GM18861 (cell line): ENCODE measurements around the gene APOL5.
"Not testable (repeated sequence)": the region's sequence is repeated elsewhere in the genome, so short reads cannot be mapped to it uniquely, and the experiment has no call there.

Experiments
- ATAC-seq: cut with Tn5 transposase; IDR thresholded peaks from one replicate; pipeline ENCODE4 v1.9.1; 2021; ENCODE audit not compliant: unreplicated experiment

The APOL5 gene, protein sequence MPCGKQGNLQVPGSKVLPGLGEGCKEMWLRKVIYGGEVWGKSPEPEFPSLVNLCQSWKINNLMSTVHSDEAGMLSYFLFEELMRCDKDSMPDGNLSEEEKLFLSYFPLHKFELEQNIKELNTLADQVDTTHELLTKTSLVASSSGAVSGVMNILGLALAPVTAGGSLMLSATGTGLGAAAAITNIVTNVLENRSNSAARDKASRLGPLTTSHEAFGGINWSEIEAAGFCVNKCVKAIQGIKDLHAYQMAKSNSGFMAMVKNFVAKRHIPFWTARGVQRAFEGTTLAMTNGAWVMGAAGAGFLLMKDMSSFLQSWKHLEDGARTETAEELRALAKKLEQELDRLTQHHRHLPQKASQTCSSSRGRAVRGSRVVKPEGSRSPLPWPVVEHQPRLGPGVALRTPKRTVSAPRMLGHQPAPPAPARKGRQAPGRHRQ

DNA sequence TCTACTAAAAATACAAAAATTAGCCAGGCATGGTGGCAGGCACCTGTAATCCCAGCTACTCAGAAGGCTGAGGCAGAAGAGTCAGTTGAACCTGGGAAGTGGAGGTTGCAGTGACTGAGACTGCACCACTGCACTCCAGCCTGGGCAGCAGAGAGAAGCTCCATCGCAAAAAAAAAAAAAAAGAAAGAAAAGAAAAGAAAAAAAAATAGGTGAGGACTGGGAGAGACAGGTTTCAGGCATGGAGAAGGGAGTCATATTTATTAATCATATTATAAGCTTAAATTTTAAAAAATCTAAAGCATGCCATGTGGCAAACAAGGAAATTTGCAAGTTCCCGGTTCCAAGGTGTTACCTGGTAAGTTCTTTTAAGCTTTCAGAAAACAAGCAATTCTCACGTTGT lies at the start of gene APOL5:
Gene APOL5 (plus strand): TSS at position 301 of the 400 bp plus-strand sequence. CDS start 0 bp downstream, at position 301.
- no peak for ATAC-seq

DNA sequence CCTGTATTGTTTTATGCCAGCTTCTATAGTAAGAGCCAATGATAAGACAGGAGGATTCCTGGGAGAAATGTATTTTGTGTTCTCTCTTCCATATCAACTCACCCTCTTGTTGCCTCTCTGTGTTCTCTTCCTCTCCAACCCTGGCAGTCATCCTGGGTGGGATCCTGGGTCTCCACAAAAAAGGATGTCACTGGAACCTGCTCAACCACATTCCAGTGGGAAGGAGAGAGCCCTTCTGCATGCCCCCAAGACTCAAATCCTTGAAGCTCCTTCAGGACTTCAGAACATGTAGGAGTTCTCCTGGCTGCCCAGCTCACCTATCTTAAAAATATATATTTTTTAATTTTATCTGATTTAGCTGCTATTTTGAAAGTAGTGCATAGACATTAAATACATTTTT lies 43.3 kb upstream of the APOL5 start:
- no peak for ATAC-seq

DNA sequence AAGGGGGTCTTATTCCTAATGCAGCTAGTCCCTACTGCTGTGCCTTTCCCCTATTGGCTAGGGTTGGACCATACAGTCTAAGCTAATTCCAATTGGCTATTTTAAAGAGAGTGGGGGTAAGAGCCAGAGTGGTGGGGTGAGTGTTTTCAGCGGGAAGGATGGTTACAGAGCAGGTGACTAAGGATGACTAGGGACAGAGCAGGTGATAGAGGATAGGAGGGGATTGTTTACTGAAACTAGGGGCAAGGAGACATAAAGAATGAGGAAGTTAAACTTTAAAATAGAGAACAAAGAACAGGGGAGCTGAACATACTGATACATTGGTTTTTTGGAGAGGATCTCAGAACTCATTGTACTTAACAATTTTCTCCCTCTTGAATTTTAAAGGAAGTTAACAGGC lies 41.6 kb upstream of the APOL5 start:
- not testable (repeated sequence) for ATAC-seq

DNA sequence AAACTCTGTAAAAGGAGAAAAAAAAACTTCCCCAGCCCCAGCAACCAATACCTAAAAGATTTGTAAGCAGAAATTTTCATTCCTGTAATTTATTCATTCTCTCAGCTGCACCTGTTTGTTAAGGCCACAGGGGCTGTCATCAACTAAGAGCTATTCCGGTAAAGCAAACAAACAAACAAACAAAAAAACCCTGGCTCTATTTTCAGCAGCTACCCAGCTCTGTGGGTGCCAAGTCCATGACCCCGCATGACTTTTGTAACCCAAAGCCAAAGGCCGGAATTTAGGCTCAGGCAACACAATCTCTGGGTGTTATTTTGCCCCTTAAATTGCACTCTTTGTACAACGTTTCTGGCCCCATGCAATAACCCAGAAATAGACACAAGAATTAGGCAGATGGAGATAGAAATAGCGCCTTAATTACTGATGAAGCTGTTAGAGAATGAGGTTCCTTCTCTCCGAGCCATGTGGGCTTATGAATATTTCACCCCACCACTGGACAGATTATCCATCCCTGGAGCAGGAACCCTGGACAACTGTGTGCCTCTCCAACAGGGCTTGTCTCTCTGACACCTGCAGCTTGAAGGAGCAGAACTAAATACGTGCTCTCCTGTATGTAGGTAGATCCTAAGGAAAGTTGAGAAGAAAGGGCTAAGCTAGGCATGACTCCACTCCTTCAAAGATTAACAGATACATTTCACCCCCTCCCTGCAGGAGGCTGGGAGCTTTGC lies 40.0 kb upstream of the APOL5 start:
- ATAC-seq, result no peak

DNA sequence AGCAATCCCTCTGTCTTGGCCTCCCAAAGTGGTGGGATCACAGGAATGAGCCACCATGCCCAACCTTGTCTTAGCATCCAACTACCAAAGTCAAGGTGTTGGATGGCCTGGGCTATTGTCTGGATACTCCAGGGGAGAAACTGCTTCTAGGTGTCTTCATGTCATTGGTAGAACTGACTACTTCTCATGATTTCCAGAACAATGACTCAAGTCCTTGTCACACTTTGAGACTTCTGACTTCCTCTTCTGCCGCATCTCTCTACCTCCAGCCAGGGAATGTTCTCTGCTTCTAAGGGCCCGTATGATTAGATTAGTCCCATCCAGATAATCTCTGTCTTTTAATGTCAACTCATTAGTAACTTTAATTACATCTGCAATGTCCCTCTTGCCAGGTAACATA lies 38.8 kb upstream of the APOL5 start:
- ATAC-seq, result no peak

DNA sequence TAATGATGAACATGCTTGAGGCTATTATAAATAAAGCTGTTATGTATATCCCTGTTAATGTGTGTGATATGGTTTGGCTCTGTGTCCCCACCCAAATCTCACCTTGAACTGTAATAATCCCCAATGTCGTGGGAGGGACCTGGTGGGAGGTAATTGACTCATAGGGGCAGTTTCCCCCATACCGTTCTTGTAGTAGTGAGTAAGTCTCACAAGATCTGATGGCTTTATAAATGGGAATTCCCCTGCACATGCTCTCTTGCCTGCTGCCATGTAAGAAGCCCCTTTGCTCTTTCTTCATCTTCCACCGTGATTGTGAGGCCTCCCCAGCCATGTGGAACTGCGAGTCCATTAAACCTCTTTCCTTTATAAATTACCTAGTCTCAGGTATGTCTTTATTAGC lies 38.2 kb upstream of the APOL5 start:
- not testable (repeated sequence) for ATAC-seq

DNA sequence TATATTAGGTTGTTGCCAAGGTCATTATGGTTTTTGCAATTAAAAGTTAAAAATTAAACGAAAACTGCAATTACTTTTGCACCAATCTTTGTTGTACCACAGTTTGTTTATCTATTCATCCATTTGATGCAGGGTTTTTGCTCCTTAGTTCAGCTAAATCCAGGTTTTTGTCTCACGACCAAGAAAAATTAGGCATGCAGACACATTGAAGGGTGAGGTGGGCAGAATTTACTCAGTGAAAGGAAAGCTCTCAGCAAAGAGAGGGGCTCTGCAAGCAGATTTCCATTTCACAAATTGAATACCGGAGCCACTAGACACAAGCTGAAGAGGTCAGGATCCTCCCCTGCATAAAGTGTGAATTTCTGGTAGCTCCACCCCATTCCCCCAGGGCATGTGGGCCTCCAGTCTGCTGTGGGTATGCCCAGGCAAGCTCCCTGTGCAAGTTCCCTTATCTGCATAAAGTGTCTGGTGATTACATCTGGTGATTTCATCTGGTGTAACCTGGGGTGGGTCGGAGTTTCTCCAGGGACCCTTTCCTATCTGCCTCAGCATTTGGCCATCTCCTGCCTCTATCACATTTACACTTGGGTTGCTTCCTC lies 36.1 kb upstream of the APOL5 start:
- no peak for ATAC-seq

DNA sequence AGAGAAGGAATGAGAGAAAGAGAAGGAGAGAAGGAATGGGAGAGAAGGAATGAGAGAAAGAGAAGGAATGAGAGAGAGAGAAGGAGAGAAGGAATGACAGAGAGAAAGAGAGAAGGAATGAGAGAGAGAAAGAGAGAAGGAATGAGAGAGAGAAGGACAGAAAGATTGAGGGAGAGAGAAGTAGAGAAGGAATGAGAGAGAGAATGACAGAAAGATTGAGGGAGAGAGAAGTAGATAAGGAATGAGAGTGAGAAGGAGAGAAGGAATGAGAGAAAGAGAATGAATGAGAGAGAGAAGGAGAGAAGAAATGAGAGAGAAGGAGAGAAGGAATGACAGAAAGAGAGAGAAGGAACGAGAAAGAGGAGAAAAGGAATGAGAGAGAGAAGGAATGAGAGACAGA lies 34.1 kb upstream of the APOL5 start:
- ATAC-seq, result no peak

DNA sequence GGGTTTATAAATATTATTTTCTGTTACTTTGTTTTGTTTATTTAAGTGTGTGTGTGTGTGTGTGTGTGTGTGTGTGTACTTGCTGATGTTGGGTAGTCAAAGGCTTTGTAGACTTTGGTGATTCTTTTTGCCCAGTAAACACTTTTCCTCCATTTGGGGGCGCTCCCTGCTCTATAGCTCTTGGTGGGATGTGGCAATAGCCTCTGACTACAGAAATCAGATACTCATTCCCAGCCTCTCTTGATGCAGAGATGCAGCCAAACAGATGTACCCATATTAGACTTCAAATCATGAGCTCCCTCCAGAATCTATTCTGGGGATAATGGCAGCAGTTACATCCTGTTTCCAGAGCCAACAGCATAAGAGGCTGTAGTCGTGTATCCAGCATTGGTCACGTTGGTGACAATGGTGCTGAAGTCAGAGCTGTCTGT lies 33.4 kb upstream of the APOL5 start:
- no peak for ATAC-seq

DNA sequence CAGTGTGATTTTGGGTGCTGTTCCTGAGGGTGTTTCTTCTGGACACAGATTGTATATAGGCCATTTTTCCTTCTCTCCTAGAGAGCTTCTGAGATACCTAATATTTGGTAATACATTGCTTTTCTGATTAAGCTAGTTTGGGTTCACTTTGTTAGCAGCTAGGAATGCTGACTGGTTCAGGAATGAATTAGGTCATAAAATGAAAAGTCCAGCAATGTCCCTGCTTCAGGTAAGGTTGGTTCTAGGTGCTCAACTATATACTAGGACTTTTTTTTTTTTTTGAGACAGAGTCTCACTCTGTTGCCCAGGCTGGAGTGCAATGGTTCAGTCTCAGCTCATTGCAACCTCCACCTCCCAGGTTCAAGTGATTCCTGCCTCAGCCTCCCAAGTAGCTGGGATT lies 32.9 kb upstream of the APOL5 start:
- no peak for ATAC-seq

DNA sequence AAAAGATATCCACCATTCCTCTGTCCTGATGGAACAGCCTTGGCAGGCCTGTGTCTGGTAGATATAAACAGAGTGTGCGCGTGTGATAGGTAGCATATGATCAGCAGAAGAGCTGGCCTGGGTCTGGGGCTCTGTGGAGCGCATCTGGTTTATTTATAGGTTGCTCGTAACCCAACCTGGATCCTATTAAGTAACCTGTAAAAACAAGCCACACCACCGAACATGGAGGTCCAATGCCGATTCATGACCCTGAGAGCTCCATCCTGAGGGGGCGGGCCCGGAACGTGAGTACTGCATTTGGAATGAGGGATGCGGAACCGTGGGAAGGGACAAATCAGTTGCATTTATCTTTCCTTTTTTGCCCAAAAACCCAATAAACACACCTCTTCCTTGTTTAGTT lies 31.9 kb upstream of the APOL5 start:
- no peak for ATAC-seq

DNA sequence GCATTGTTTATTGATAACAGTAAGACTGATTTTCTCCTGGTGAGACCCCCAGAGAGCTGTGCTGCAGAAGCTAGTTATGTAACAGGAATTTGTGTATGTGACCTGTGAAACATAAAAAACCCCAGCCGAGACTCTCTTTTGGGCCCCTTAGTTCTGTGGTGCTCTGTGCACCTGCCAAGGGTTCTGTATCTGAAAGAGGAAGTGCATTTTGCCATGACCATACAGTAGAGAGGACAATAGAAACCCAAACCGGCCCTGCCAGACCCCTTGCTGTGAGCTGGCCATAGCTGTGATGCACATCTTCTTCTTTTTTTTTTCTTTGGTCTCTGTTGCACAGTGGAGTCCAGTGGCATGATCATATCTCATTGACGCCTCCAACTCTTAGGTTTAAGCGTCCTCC lies 31.4 kb upstream of the APOL5 start:
- no peak for ATAC-seq

DNA sequence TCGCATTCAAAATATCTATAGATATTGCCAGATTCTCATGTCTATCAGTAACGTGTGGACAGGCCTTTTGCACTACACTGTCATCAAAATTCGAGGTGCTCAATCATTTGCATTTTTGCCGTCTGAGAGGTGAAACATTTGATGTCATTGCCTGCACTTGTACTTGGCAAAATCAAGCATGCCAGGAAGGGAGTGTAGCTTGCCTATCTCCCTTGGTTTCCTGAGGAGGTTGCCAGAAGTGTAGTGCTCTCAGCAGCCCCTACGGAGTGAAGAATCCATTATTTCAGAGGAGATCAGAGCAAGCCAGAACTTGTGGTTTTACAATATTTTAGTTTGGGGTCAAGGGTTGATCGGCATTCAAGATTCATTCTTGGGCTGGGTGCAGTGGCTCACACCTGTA lies 30.2 kb upstream of the APOL5 start:
- no peak for ATAC-seq

DNA sequence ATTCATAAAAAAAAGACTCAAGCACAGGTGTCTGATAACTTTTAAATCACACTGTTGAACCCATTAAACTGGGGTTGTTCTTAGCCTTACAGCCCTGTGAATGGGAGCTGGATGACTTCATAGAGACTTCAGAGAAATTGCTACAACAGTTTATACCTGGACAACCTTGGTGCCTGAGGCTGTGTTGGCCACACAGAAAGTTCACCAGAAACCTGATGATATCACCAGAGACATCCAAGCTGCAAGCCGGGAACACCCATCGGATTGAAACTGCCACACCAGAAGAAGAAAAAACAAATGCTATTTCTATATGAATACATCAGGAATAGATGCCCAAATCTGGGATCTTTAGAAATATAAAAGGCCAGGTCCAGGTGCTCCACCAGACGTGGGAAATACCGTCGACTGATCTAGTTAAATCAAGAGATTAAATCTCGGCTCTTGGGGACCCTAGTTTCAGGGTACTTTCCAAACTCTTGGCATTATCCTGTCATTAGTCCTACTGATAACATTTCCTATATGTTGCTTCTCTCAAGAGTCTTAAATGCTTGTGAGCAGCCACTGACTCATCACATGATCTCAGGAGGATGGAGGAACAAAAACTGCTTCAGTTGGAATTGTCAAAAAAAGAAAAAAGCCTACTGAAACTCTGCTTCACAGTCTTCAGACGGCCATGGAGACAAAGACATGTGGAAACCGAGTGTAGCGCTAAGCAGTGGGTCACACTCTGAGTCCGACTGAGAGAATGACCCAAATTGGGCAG lies 28.6 kb upstream of the APOL5 start:
- ATAC-seq, result no peak

DNA sequence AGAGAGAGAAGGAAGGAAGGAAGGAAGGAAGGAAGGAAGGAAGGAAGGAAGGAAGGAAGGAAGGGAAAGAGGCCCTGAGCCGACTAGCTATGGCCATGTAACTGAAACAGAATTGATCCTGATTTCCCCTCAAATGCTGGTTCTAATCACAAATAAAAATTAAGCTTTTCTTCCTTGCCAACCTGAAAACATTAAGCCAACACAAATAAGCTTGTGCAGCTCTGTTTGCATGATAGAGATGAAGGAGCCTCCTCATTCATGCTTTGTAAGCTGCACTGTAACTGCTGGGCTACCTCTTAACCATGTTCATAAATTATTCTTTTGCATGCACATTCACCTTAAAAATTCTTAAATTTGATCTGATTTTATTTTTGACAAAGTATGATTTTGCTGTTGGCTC lies 27.7 kb upstream of the APOL5 start:
- no peak for ATAC-seq

DNA sequence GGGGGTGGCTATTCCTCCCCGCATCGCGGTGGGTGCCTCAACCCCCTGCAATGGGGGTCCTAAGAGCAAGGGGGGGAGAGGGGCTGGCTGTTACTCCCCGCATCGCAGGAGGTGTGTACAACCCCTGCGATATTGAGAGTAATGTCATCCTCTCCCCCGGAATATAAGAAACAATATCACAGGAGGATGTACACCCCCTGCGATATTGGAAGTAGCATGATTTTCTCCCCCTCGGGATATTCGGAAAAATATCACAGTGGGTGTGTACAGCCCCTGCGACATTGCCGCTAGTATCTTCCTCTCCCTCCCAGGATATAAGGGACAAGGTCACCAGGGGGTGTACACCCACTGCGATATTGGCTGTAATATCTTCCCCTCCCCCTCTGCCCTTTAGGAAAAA lies 22.5 kb upstream of the APOL5 start:
- ATAC-seq, result no peak

DNA sequence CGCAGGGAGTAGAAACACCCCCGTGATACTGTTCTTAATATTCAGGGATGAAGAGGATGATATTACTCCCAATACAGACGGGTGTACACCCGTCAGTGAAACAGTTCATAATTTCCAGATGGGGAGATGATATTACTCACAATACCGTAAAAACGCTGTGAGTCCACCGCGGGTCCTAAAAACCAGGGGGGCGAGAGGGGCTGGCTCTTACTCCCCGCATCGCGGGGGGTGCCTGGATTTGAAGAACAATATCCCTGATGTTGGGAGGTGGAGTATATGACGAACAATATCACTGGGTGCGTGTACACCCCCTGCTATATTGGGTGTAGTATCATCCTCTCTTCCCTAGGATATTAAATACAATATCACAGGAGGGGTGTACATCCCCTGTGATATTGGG lies 20.5 kb upstream of the APOL5 start:
- ATAC-seq, result no peak

DNA sequence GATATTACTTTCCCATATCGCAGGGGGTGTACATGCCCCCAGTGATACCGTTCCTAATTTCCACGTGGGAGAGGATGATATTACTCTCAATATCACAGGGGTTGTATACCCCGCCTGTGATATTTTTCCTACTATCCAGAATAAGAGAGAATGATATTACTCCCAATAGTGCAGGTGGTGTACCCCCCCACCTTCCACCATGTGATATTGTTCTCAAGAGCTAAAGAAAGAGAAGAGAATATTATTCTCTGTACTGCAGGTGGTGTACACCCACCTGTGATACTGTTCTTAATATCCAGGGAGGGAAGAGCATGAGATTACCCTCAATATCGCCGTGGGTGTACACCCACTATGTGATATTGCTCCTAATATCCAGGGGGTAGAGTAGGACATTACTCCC lies 17.8 kb upstream of the APOL5 start:
- ATAC-seq, result not testable (repeated sequence)

DNA sequence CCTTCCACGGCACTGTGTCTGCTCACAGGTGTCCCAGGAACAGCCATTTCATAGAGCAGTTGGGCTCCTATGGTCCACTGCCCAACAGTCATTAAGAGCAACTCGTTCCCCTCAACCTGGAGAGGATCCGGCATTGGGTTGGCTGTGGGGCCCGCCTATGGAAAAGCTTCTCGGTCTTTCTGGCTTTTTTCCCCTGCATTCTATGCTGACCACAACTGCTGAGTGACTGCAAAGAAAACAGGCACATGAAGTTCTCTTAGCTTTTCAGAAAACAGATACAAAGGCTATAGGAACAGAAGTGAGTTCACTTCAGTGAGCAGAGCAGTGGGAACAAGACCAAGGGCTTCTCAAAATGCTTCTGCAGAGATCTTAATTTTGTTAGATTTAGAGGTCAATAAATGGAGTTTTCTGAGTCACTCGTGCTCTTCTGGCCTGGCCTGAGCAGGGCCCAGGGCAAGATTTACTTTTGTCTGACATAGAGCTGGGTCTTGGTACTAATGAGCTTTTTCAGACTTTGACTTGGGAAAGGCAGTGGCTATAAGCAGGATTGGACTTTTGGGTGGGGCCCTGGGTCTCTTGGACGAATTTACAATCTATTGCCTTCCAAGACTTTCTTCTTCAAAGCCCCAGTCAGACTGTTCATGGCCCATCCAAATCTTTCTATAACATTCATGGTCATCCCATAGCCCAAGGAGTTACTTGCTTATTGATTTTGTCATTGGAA lies 13.6 kb upstream of the APOL5 start:
- no peak for ATAC-seq

DNA sequence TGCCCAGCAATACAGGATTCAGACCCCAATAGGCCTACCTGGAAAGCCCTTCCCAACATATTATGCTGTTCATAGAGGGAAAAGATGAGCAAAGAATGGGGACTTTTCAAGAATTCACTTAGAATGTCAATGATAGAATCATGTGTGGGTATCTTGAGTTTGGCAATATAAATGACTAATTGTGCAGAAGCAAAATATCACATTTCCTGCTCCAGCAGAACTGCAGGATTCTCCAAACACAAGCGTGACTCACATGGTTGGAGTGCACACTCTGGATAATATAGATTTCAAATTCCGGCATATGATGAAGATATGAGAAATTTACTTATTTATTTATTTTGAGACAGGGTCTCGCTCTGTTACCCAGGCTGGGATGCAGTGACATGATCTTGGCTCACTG lies 12.5 kb upstream of the APOL5 start:
- ATAC-seq, result no peak

DNA sequence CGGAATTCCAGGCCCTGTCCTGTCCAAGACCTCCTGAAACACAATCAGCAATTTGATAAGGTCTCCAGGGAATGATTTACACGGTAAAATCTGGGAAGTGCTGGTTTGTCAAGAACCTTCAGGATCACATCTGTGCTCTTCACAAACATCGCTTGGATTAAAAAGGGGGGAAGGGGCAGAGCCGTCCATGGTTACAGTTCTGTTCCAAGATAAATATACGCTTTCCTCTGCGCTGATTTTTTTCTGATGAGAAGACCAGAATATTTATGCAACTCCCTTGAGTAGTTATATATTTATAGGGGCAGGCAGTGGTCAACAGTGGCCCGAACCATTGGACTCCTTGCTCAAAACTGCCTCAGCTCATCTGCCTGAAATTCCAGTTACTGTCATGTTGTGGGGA lies 9.2 kb upstream of the APOL5 start:
- no peak for ATAC-seq
